ENCODE measurements around the gene MCFD2.

Gene MCFD2

GRCh38 chr2:46929612-46930011 lies 14.0 kb upstream of the MCFD2 start:
- no peak overlapping the region for H3K9ac ChIP-seq
- H3K4me1 ChIP-seq: no peaks in the 10 kb centered on the region
- no peak for TF ChIP-seq CTCF (IDR thresholded peaks at IDR 0.05)
- H3K4me3 ChIP-seq (ENCODE audit: low read depth, low read length): no peak overlapping the region
- H3K36me3 ChIP-seq (ENCODE audit: control insufficient read depth, insufficient read depth, low read length): no peaks in the 10 kb centered on the region
- peaks cover 17% of the 10 kb centered on the region for H3K79me2 ChIP-seq
- no peaks in the 10 kb centered on the region for H3K9me3 ChIP-seq (ENCODE audit: control insufficient read depth, low read length)
- no peak overlapping the region for H3K27ac ChIP-seq
- H3K27me3 ChIP-seq (ENCODE audit: control insufficient read depth, insufficient read depth, low read length): no peaks in the 10 kb centered on the region
- no peak overlapping the region for H2AFZ ChIP-seq
- H3K4me2 ChIP-seq (ENCODE audit: low read length): no peak overlapping the region

GRCh38 chr2:46926863-46927262 lies 11.3 kb upstream of the MCFD2 start:
- Histone ChIP-seq H3K36me3 (ENCODE audit: control insufficient read depth, insufficient read depth, low read length) (no peaks in the 10 kb centered on the region), H3K4me1 (no peaks in the 10 kb centered on the region), H3K27ac (no peak overlapping the region), H3K79me2 (peaks cover 17% of the 10 kb centered on the region), H3K4me3 (ENCODE audit: low read depth, low read length) (no peak overlapping the region), H3K9me3 (ENCODE audit: control insufficient read depth, low read length) (no peaks in the 10 kb centered on the region), H3K9ac (no peak overlapping the region), H3K4me2 (ENCODE audit: low read length) (no peak overlapping the region), H2AFZ (no peak overlapping the region), H3K27me3 (ENCODE audit: control insufficient read depth, insufficient read depth, low read length) (no peaks in the 10 kb centered on the region)
- no peak for TF ChIP-seq CTCF (IDR thresholded peaks at IDR 0.05)

GRCh38 chr2:46925474-46926351 lies 10.1 kb upstream of the MCFD2 start:
- peaks cover 17% of the 10 kb centered on the region for H3K79me2 ChIP-seq
- H3K36me3 ChIP-seq (ENCODE audit: control insufficient read depth, insufficient read depth, low read length): no peaks in the 10 kb centered on the region
- no peaks in the 10 kb centered on the region for H3K4me1 ChIP-seq
- TF ChIP-seq CTCF (IDR thresholded peaks at IDR 0.05): no peak
- H3K27ac ChIP-seq: no peak overlapping the region
- no peak overlapping the region for H3K4me3 ChIP-seq (ENCODE audit: low read depth, low read length)
- no peak overlapping the region for H2AFZ ChIP-seq
- H3K27me3 ChIP-seq (ENCODE audit: control insufficient read depth, insufficient read depth, low read length): no peaks in the 10 kb centered on the region
- no peak overlapping the region for H3K4me2 ChIP-seq (ENCODE audit: low read length)
- H3K9me3 ChIP-seq (ENCODE audit: control insufficient read depth, low read length): no peaks in the 10 kb centered on the region
- no peak overlapping the region for H3K9ac ChIP-seq

- no peak for TF ChIP-seq CTCF (IDR thresholded peaks at IDR 0.05)
These were observed 9.0 kb upstream of the MCFD2 start for GRCh38 chr2:46924608-46925007.

GRCh38 chr2:46924038-46924437 lies 8.4 kb upstream of the MCFD2 start:
- Histone ChIP-seq H3K9ac (no peak overlapping the region), H3K36me3 (ENCODE audit: control insufficient read depth, insufficient read depth, low read length) (no peaks in the 10 kb centered on the region), H3K79me2 (peaks cover 17% of the 10 kb centered on the region), H2AFZ (no peak overlapping the region), H3K4me3 (ENCODE audit: low read depth, low read length) (no peak overlapping the region), H3K9me3 (ENCODE audit: control insufficient read depth, low read length) (no peaks in the 10 kb centered on the region), H3K27me3 (ENCODE audit: control insufficient read depth, insufficient read depth, low read length) (no peaks in the 10 kb centered on the region), H3K4me2 (ENCODE audit: low read length) (no peak overlapping the region), H3K4me1 (no peaks in the 10 kb centered on the region), H3K27ac (no peak overlapping the region)
- no peak for TF ChIP-seq CTCF (IDR thresholded peaks at IDR 0.05)

More at GRCh38 chr2:46924608-46925007, 9.0 kb upstream of the MCFD2 start:
- Histone ChIP-seq H3K27ac (no peak overlapping the region), H3K4me1 (no peaks in the 10 kb centered on the region), H3K4me2 (ENCODE audit: low read length) (no peak overlapping the region), H3K9ac (no peak overlapping the region), H3K4me3 (ENCODE audit: low read depth, low read length) (no peak overlapping the region), H3K9me3 (ENCODE audit: control insufficient read depth, low read length) (no peaks in the 10 kb centered on the region), H3K36me3 (ENCODE audit: control insufficient read depth, insufficient read depth, low read length) (no peaks in the 10 kb centered on the region), H2AFZ (no peak overlapping the region), H3K27me3 (ENCODE audit: control insufficient read depth, insufficient read depth, low read length) (no peaks in the 10 kb centered on the region), H3K79me2 (peaks cover 17% of the 10 kb centered on the region)

Data from parathyroid adenoma (tissue), 2 donors.